Suprapubic skin (tissue), 4 donors: ENCODE measurements around the gene AIG1. TPM values are rescaled to one million over a fixed set of nuclear protein-coding genes. Genes with fewer than 3 reads are reported as not detected.

Experiments used
- DNase-seq, 2 donors: peaks; one replicate each; pipeline ENCODE4 v3.0.0-alpha.2; 2019; ENCODE audit warnings: low spot score in 2 of 2
- H3K27ac ChIP-seq: fragments of 200-600 bp; sonication (generic); one replicate; pipeline ENCODE4 v1.5.1; 2019
- H3K27me3 ChIP-seq: fragments of 200-600 bp; sonication (generic); one replicate; pipeline ENCODE4 v1.5.1; 2019
- H3K36me3 ChIP-seq: fragments of 200-600 bp; sonication (generic); one replicate; pipeline ENCODE4 v1.5.1; 2019
- H3K4me1 ChIP-seq: fragments of 200-600 bp; sonication (generic); one replicate; pipeline ENCODE4 v1.5.1; 2019
- H3K4me3 ChIP-seq: fragments of 200-600 bp; sonication (generic); one replicate; pipeline ENCODE4 v1.5.1; 2019; ENCODE audit warnings: mild to moderate bottlenecking
- H3K9me3 ChIP-seq: fragments of 200-600 bp; sonication (generic); one replicate; pipeline ENCODE4 v1.5.1; 2019
- CTCF ChIP-seq, 2 donors: fragments of 200-600 bp in 1 of 2; fragments of 450-650 bp in 1 of 2; sonication (generic) in 1 of 2; IDR thresholded peaks; one replicate each; pipeline ENCODE4 v1.5.1; 2016 to 2019; ENCODE audit warnings: antibody characterized with exemption in 2 of 2, mild to moderate bottlenecking in 1 of 2, moderate library complexity in 1 of 2
- EP300 ChIP-seq: sonication (generic); formaldehyde crosslinking; IDR thresholded peaks from one replicate; pipeline ENCODE4 v1.6.1; 2017; ENCODE audit warnings: antibody characterized with exemption
- POLR2A ChIP-seq, 2 donors: fragments of 450-650 bp; IDR thresholded peaks; one replicate each; pipeline ENCODE4 v1.6.1; 2017; ENCODE audit warnings: antibody characterized with exemption in 2 of 2, mild to moderate bottlenecking in 2 of 2, moderate library complexity in 2 of 2
- POLR2AphosphoS5 ChIP-seq, 3 donors: sonication (generic); formaldehyde crosslinking; IDR thresholded peaks; one replicate each; pipeline ENCODE4 v1.6.1; 2017; ENCODE audit warnings: antibody characterized with exemption in 3 of 3
- WGBS: methylation state at CpG from one replicate; pipeline ENCODE4 v1.1.5; 2018; 5-methylcytosine and 5-hydroxymethylcytosine counted together
- total RNA-seq, 4 donors: library from RNA; depleted of rRNA; stranded (reverse); fragments of >200 nt; gene quantifications; one replicate each; pipeline ENCODE4 v1.1.0, GENCODE V29; 2016

AIG1 gene
- total RNA-seq, 4 donors from 2014 or later = 14.5 to 22.1 (median 19.7) TPM

GRCh38 chr6:143215363-143215762, 154.7 kb downstream of the AIG1 start:
- no peaks in the 10 kb centered on the region for H3K9me3 ChIP-seq
- H3K4me1 ChIP-seq = no peaks in the 10 kb centered on the region
- no peak for DNase-seq
- H3K27me3 ChIP-seq = no peaks in the 10 kb centered on the region
- no peak overlapping the region for H3K4me3 ChIP-seq
- 47% methylated on average over 2 of the region's 2 CpGs for WGBS
- no peaks in the 10 kb centered on the region for H3K36me3 ChIP-seq
- TF ChIP-seq POLR2AphosphoS5 (IDR thresholded peaks at IDR 0.05) = no peak
- TF ChIP-seq POLR2A (IDR thresholded peaks at IDR 0.05) = no peak
- no peak for TF ChIP-seq EP300
- TF ChIP-seq CTCF (IDR thresholded peaks at IDR 0.05) = no peak
- no peak overlapping the region for H3K27ac ChIP-seq

- Histone ChIP-seq H3K4me1 (no peaks in the 10 kb centered on the region), H3K27ac (no peak overlapping the region), H3K9me3 (no peaks in the 10 kb centered on the region), H3K4me3 (no peak overlapping the region), H3K27me3 (no peaks in the 10 kb centered on the region), H3K36me3 (no peaks in the 10 kb centered on the region)
- WGBS = 25% methylated on average over 1 of the region's 1 CpG
- no peak for DNase-seq
- TF ChIP-seq EP300 (no peak), POLR2A (IDR thresholded peaks at IDR 0.05) (no peak), CTCF (IDR thresholded peaks at IDR 0.05) (no peak), POLR2AphosphoS5 (IDR thresholded peaks at IDR 0.05) (no peak)
Observed at GRCh38 chr6:143215771-143216170, 155.1 kb downstream of the AIG1 start.

- DNase-seq = no peak
- H3K4me3 ChIP-seq = no peak overlapping the region
- no peaks in the 10 kb centered on the region for H3K27me3 ChIP-seq
- H3K9me3 ChIP-seq = no peaks in the 10 kb centered on the region
- H3K27ac ChIP-seq = no peak overlapping the region
- no peak for TF ChIP-seq POLR2AphosphoS5 (IDR thresholded peaks at IDR 0.05)
- TF ChIP-seq POLR2A (IDR thresholded peaks at IDR 0.05) = no peak
- no peak for TF ChIP-seq EP300
- TF ChIP-seq CTCF (IDR thresholded peaks at IDR 0.05) = no peak
- 87% methylated on average over 5 of the region's 5 CpGs for WGBS
- peaks cover 6% of the 10 kb centered on the region for H3K4me1 ChIP-seq
- H3K36me3 ChIP-seq = no peaks in the 10 kb centered on the region
Observed at GRCh38 chr6:143218233-143218632, 157.5 kb downstream of the AIG1 start.

- Histone ChIP-seq H3K27ac (no peak overlapping the region), H3K9me3 (no peaks in the 10 kb centered on the region), H3K36me3 (no peaks in the 10 kb centered on the region), H3K4me1 (peaks cover 10% of the 10 kb centered on the region), H3K4me3 (no peak overlapping the region), H3K27me3 (no peaks in the 10 kb centered on the region)
- TF ChIP-seq POLR2A (IDR thresholded peaks at IDR 0.05) (no peak), EP300 (no peak), POLR2AphosphoS5 (IDR thresholded peaks at IDR 0.05) (no peak), CTCF (IDR thresholded peaks at IDR 0.05) (no peak)
- no peak for DNase-seq
- WGBS = 72% methylated on average over 5 of the region's 5 CpGs
Observed at GRCh38 chr6:143221698-143222097, 161.0 kb downstream of the AIG1 start.

GRCh38 chr6:143222310-143222709, 161.6 kb downstream of the AIG1 start:
- Histone ChIP-seq H3K36me3 (no peaks in the 10 kb centered on the region), H3K27me3 (no peaks in the 10 kb centered on the region), H3K9me3 (no peaks in the 10 kb centered on the region), H3K4me1 (peaks cover 10% of the 10 kb centered on the region), H3K4me3 (no peak overlapping the region), H3K27ac (no peak overlapping the region)
- DNase-seq = no peak
- 81% methylated on average over 5 of the region's 5 CpGs for WGBS
- TF ChIP-seq POLR2A (IDR thresholded peaks at IDR 0.05) = no peak
- TF ChIP-seq POLR2AphosphoS5 (IDR thresholded peaks at IDR 0.05) = no peak
- no peak for TF ChIP-seq EP300
- TF ChIP-seq CTCF (IDR thresholded peaks at IDR 0.05) = no peak
